Hepatocyte (in vitro differentiated cells): ENCODE data around the gene PRDM1. TPM values are rescaled to one million over a fixed set of nuclear protein-coding genes. Genes with fewer than 3 reads are reported as not detected.
A peak's percentile ranks its signal among the peaks of the same experiment; 100 is the strongest.

Experiments
- DNase-seq: peaks from one replicate; pipeline ENCODE4 v3.0.0-alpha.2; 2016; ENCODE audit warnings: low spot score
- H2AFZ ChIP-seq: fragments of 200-600 bp; sonication (generic); 2 replicates; pipeline ENCODE4 v1.6.0; 2016; ENCODE audit warnings: antibody characterized with exemption, mild to moderate bottlenecking
- H3K27ac ChIP-seq: fragments of 200-600 bp; sonication (generic); 2 replicates; pipeline ENCODE4 v1.5.1; 2016; ENCODE audit warnings: mild to moderate bottlenecking
- H3K27me3 ChIP-seq: fragments of 200-600 bp; sonication (generic); 2 replicates; pipeline ENCODE4 v1.6.1; 2016
- H3K36me3 ChIP-seq: fragments of 200-600 bp; sonication (generic); replicated peaks from 2 replicates; pipeline ENCODE4 v1.5.1; 2016; ENCODE audit warnings: low read depth; ENCODE audit not compliant: insufficient read depth
- H3K4me1 ChIP-seq: fragments of 200-600 bp; sonication (generic); 2 replicates; pipeline ENCODE4 v1.5.1; 2016; ENCODE audit warnings: mild to moderate bottlenecking, moderate library complexity; ENCODE audit not compliant: insufficient read depth
- H3K4me2 ChIP-seq: fragments of 200-600 bp; sonication (generic); 2 replicates; pipeline ENCODE4 v1.6.0; 2016
- H3K4me3 ChIP-seq: fragments of 200-600 bp; sonication (generic); 2 replicates; pipeline ENCODE4 v1.5.1; 2016; ENCODE audit warnings: mild to moderate bottlenecking
- H3K79me2 ChIP-seq: fragments of 200-600 bp; sonication (generic); 2 replicates; pipeline ENCODE4 v1.6.0; 2017; ENCODE audit warnings: mild to moderate bottlenecking
- H3K9me2 ChIP-seq: fragments of 200-600 bp; sonication (generic); replicated peaks from 2 replicates; pipeline ENCODE4 v1.6.0; 2017; ENCODE audit warnings: mild to moderate bottlenecking; ENCODE audit not compliant: insufficient read depth
- H3K9me3 ChIP-seq: fragments of 200-600 bp; sonication (generic); 2 replicates; pipeline ENCODE4 v1.5.1; 2016; ENCODE audit warnings: low read depth, mild to moderate bottlenecking
- H4K20me1 ChIP-seq: fragments of 200-600 bp; sonication (generic); 2 replicates; pipeline ENCODE4 v1.6.0; 2016; ENCODE audit warnings: mild to moderate bottlenecking; ENCODE audit not compliant: insufficient read depth, poor library complexity, severe bottlenecking
- CTCF ChIP-seq: fragments of 200-600 bp; sonication (generic); IDR thresholded peaks from 2 replicates; pipeline ENCODE4 v1.5.1; 2016; ENCODE audit warnings: antibody characterized with exemption, mild to moderate bottlenecking; ENCODE audit not compliant: poor library complexity
- EZH2 ChIP-seq: fragments of 200-600 bp; sonication (generic); IDR thresholded peaks from 2 replicates; pipeline ENCODE4 v1.6.1; 2016; ENCODE audit warnings: antibody characterized with exemption, mild to moderate bottlenecking, borderline replicate concordance
- EZH2phosphoT487 ChIP-seq: fragments of 200-600 bp; sonication (generic); IDR thresholded peaks from one replicate; pipeline ENCODE4 v1.6.1; 2018; ENCODE audit warnings: antibody characterized with exemption, mild to moderate bottlenecking, low read depth, moderate library complexity; ENCODE audit not compliant: unreplicated experiment, severe bottlenecking
- WGBS: methylation state at CpG from one replicate; pipeline ENCODE4 v1.1.6; 2016; ENCODE audit warnings: low lambda C conversion rate; ENCODE audit errors: missing lambda C conversion rate; 5-methylcytosine and 5-hydroxymethylcytosine counted together
- polyA plus RNA-seq: library from polyadenylated mRNA; unstranded; fragments of >200 nt; fragmentation: Nextera tagmentation; extraction: Ambion mirVana; gene quantifications from 2 replicates; pipeline ENCODE4 v1.2.1, GENCODE V29; 2016
- total RNA-seq: library from RNA; depleted of rRNA; stranded (reverse); fragments of >200 nt; gene quantifications from 2 replicates; pipeline ENCODE4 v1.2.3, GENCODE V29; 2014

PRDM1 gene
- total and polyA plus RNA-seq, 2 experiments from 2014 or later, result 18.0 to 19.3 TPM

- Histone ChIP-seq H3K9me3 (no peaks in the 10 kb centered on the region), H2AFZ (no peak overlapping the region), H3K4me2 (peak overlapping the region; percentile 73), H3K4me1 (no peaks in the 10 kb centered on the region), H3K36me3 (no peaks in the 10 kb centered on the region), H3K27me3 (peaks cover 3% of the 10 kb centered on the region), H3K4me3 (no peak overlapping the region), H3K27ac (no peak overlapping the region), H3K79me2 (peaks cover 11% of the 10 kb centered on the region), H4K20me1 (no peaks in the 10 kb centered on the region), H3K9me2 (no peaks in the 10 kb centered on the region)
- no peak for DNase-seq
- WGBS, result 58% methylated on average over 1 of the region's 1 CpG
- no peak for TF ChIP-seq EZH2phosphoT487
- TF ChIP-seq CTCF, result no peak
- no peak for TF ChIP-seq EZH2
These were observed 42.0 kb upstream of the PRDM1 start for GRCh38 chr6:106044151-106044550.

DNA sequence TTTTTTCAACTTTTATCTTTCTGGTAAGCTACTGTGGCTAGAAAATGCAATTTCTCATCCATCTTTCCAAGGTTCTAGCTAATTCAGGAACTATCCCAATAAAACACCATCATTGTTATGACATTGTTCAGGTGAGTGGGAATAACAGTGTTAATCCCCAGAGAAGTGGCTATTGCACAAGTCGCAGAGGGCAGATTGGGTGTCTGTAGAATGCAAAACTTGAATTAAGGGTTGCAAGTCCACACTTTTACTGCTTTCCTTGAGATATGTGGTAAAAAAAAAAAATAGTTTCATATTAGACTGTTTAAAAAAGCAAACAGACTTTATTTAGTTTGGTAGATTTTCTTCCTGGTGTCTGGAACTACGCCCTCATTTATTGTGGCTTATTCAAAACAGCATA, 41.1 kb upstream of the PRDM1 start:
- Histone ChIP-seq H3K9me2 (no peaks in the 10 kb centered on the region), H4K20me1 (no peaks in the 10 kb centered on the region), H3K9me3 (no peaks in the 10 kb centered on the region), H3K27me3 (peaks cover 3% of the 10 kb centered on the region), H3K4me2 (peak overlapping the region; percentile 73), H3K36me3 (no peaks in the 10 kb centered on the region), H2AFZ (no peak overlapping the region), H3K4me3 (no peak overlapping the region), H3K4me1 (no peaks in the 10 kb centered on the region), H3K27ac (peak overlapping the region; percentile 80), H3K79me2 (peaks cover 15% of the 10 kb centered on the region)
- WGBS, result 66% methylated on average over 2 of the region's 2 CpGs
- DNase-seq, result no peak
- no peak for TF ChIP-seq CTCF
- no peak for TF ChIP-seq EZH2phosphoT487
- no peak for TF ChIP-seq EZH2

DNA sequence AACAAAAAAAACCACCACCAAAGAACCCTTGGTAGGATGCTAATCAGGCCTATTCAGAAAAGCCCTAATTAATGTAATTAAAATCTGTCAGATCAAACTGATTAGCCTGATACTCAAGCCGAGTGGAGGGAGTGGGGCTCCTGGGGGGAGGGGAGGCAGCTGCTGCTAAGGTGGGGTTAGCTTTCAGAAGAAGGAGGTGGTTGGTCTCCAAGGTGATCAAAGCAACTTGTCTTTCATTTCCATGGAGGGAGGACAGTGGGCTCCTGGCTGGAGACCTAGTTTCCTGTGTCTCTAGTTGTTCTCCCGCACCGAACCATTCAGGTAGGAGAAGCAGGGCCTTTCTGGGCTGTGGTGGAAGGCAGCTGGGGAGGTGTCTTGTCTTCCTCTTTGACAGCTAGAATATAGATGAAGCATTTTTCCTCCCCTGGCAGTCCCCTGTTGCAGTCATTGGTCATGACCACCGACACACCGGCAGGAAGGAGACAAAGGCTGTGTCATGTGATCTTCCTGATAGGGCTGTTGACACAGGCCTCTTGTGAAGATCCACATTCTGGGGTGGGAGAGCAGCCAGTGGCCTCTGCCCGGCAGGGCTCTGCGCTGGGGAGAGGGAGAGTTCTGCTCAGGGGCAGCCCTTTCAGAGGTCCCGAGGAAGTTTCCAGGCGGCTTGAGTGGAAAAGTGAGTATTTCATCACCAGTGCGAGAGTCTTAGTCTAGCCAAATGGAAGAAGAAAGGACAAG, 39.9 kb upstream of the PRDM1 start:
- Histone ChIP-seq H3K4me3 (peak overlapping the region; percentile 22), H3K9me2 (no peaks in the 10 kb centered on the region), H2AFZ (no peak overlapping the region), H3K79me2 (peaks cover 15% of the 10 kb centered on the region), H3K27ac (peak overlapping the region; percentile 80), H3K4me2 (peak overlapping the region; percentile 73), H3K4me1 (no peaks in the 10 kb centered on the region), H3K27me3 (peaks cover 3% of the 10 kb centered on the region), H4K20me1 (no peaks in the 10 kb centered on the region), H3K9me3 (no peaks in the 10 kb centered on the region), H3K36me3 (no peaks in the 10 kb centered on the region)
- peak; percentile 77 for DNase-seq
- 47% methylated on average over 10 of the region's 10 CpGs for WGBS
- TF ChIP-seq CTCF (no peak), EZH2 (no peak), EZH2phosphoT487 (no peak)
